ENCODE results near the gene CPHXL. TPM values are rescaled to one million over a fixed set of nuclear protein-coding genes. Genes with fewer than 3 reads are reported as not detected.

The CPHXL gene
- total RNA-seq, 1 donor from 2014 or later, result not detected

DNA sequence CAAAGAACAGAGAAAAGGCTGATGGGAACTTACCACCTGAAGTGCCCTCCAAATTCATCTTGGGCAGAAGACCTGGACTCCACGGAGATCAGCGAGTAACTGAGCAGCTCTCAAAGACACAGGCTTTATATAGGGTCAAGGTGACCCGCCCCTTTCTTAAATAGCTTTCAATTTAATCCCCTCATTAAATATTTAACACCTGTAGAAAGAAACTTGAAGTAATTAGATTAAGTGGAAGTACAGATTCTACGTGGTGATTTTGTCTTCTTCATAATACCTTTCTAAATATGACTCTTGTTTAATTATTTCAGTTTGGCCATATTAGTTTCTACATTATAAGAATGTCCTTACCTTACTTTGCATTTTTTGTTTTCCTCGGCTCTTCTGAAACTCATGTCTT is 24.9 kb downstream of the CPHXL start, which contains the start of gene DUXB:
DUXB (minus strand) TSS at position 101 of the 400 bp plus-strand sequence; CDS start at position 58, 43 bp downstream.
- DNase-seq (ENCODE audit: low spot score), result no peak

GRCh38 chr16:75697571-75697970 is 28.7 kb downstream of the CPHXL start:
- no peak for DNase-seq (ENCODE audit: low spot score)

DNA sequence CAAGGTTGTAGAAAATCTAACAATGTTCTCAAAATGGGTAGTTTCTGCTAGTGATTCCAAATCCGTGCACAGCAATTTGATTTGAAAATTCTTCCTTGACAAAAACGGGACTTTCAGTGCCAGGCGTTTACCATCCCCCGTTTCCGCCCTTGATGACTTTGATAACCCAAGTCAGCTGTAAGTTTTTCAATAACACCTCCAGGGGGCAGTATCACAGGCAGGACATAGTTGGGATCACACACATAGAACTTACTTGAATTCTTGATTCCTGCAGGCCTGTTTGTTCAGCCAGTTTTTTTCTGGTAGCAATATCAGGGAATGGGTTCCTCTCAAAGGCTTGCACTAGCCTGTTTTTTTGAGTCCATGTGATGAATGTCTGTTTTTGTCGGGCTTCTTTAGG is 30.6 kb downstream of the CPHXL start:
- no peak for DNase-seq (ENCODE audit: low spot score)

DNA sequence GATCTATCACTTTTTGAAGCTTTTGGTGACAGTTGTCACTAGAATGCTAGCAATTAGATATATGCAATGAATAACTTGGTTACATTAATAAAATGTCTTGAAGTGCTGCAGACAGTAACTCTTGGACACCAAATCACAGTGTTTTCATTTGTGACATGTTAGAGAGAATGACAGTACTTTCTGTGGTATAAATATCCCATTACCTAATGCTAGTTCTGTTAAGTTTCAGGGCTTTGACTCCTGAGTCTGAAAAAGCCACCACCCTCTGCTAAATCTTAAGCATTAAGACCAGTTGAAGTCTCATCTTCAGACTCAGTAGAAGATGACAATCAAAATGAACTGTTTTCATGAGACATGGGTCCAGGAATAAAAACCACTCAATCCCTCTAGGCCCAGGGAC is 38.9 kb downstream of the CPHXL start:
- DNase-seq (ENCODE audit: low spot score), result no peak

GRCh38 chr16:75682308-75682707 is 44.0 kb downstream of the CPHXL start:
- no peak for DNase-seq (ENCODE audit: low spot score)

DNA sequence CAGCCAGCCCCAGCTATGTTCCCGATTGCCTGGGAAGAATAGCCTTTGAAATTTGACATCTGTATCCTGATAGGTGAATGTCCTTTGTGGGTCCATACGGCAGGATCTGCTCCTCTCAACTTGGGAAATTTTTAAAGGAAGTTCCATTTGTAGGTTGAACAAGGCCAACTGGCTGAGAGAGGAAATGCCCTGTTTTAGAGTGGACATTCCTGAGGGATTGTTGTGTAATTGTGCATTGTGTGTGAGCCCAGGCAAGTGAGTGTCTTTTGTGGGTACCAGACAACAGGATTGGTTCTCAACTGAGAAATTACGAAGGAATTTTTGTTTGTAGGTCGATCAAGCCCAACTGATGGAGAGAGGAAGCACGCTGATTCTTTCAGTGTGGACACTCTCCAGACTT is 46.9 kb downstream of the CPHXL start:
- no peak for DNase-seq (ENCODE audit: low spot score)

- DNase-seq (ENCODE audit: low spot score), result no peak
Measured at GRCh38 chr16:75676909-75677308, 49.4 kb downstream of the CPHXL start, which contains the start of gene CPHXL2. Gene CPHXL2 (minus strand): TSS chr16:75677009. CDS start chr16:75676999, 10 bp downstream.

DNA sequence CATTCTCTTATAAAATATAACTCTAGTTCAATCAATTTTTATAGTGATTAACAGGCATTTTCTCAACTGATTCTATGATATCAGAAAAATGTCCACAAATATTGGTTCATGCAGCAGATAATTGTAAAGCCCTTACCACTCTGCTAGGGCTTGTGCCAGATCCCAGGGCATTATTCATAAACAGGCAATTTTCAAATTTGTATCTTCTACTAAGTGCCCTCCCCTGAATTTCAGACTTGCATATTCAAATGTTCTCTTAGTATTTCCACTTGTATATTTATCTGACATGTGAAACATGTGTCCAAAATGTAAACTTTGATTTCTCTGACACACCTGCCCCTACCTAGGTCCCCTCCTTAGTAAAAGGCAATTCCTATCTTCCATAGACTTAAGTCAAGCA is 58.8 kb downstream of the CPHXL start:
- DNase-seq (ENCODE audit: low spot score), result no peak

Other genes with a start within 250 kb of the CPHXL start
- 0.20 TPM for gene CHST6, start 231.0 kb downstream of the CPHXL start, total RNA-seq
- gene CHST5, start 190.4 kb downstream of the CPHXL start, total RNA-seq, result 0.63 TPM
- 13.9 TPM for gene TMEM231, start 170.2 kb downstream of the CPHXL start, total RNA-seq
- gene GABARAPL2, start 160.1 kb downstream of the CPHXL start, total RNA-seq, result 121 TPM
- 57.2 TPM for gene ADAT1, start 103.2 kb downstream of the CPHXL start, total RNA-seq
- 80.6 TPM for gene KARS1, start 78.8 kb downstream of the CPHXL start, total RNA-seq
- gene TERF2IP, start 78.7 kb downstream of the CPHXL start, total RNA-seq, result 62.2 TPM
- not detected for gene CPHXL2, start 49.5 kb downstream of the CPHXL start, total RNA-seq
- gene DUXB, start 25.0 kb downstream of the CPHXL start, total RNA-seq, result not detected